PFSK-1 (cell line): Measurements from ENCODE around the gene GGNBP2.

Source experiments
- FOXP2 ChIP-seq: optimal IDR thresholded peaks from 2 replicates; pipeline ENCODE3; 2011; ENCODE audit warnings: borderline replicate concordance, control low read depth, inconsistent platforms; ENCODE audit not compliant: insufficient read depth; ENCODE audit errors: extremely low read length, extremely low read depth
- POLR2AphosphoS5 ChIP-seq: IDR thresholded peaks from 2 replicates; pipeline ENCODE4 v1.6.1; 2012; ENCODE audit warnings: low read depth, mild to moderate bottlenecking, control low read depth, low read length, moderate library complexity
- REST ChIP-seq, 2 experiments: IDR thresholded peaks; 2 replicates each; pipeline versions ENCODE4 v1.6.1 to v1.8.0; 2011 to 2012; ENCODE audit warnings: low read depth in 2 of 2, low read length in 2 of 2, control low read depth in 1 of 2, inconsistent platforms in 1 of 2, mild to moderate bottlenecking in 1 of 2, moderate library complexity in 1 of 2; ENCODE audit not compliant: insufficient read depth in 1 of 2
- SIN3A ChIP-seq: IDR thresholded peaks from 2 replicates; pipeline ENCODE4 v1.6.1; 2012; ENCODE audit warnings: mild to moderate bottlenecking, low read length, moderate library complexity, borderline replicate concordance; ENCODE audit not compliant: insufficient read depth
- TAF1 ChIP-seq: IDR thresholded peaks from 2 replicates; pipeline ENCODE4 v1.6.1; 2012; ENCODE audit warnings: low read length, control low read depth, borderline replicate concordance; ENCODE audit not compliant: insufficient read depth

The GGNBP2 gene

GRCh38 chr17:36609498-36609862, 64.8 kb downstream of the GGNBP2 start:
- no peak for TF ChIP-seq FOXP2
- TF ChIP-seq REST (IDR thresholded peaks at IDR 0.05; ENCODE audit: insufficient read depth in 1 of 2, low read depth in 2 of 2, low read length in 2 of 2), result no peak
- no peak for TF ChIP-seq TAF1
- no peak for TF ChIP-seq SIN3A
- no peak for TF ChIP-seq POLR2AphosphoS5

GRCh38 chr17:36610474-36610873, 65.8 kb downstream of the GGNBP2 start:
- TF ChIP-seq REST (IDR thresholded peaks at IDR 0.05; ENCODE audit: insufficient read depth in 1 of 2, low read depth in 2 of 2, low read length in 2 of 2), result no peak
- no peak for TF ChIP-seq TAF1

GRCh38 chr17:36611345-36612072, 66.8 kb downstream of the GGNBP2 start:
- TF ChIP-seq FOXP2 (no peak), REST (IDR thresholded peaks at IDR 0.05; ENCODE audit: insufficient read depth in 1 of 2, low read depth in 2 of 2, low read length in 2 of 2) (no peak), TAF1 (no peak), POLR2AphosphoS5 (no peak), SIN3A (no peak)

- TF ChIP-seq POLR2AphosphoS5 (no peak), SIN3A (no peak), FOXP2 (no peak), TAF1 (no peak), REST (IDR thresholded peaks at IDR 0.05; ENCODE audit: insufficient read depth in 1 of 2, low read depth in 2 of 2, low read length in 2 of 2) (no peak)
These were observed 67.6 kb downstream of the GGNBP2 start for GRCh38 chr17:36612323-36612722.

- TF ChIP-seq TAF1, result no peak
- no peak for TF ChIP-seq POLR2AphosphoS5
- no peak for TF ChIP-seq REST (IDR thresholded peaks at IDR 0.05; ENCODE audit: insufficient read depth in 1 of 2, low read depth in 2 of 2, low read length in 2 of 2)
- TF ChIP-seq SIN3A, result no peak
These were observed 68.4 kb downstream of the GGNBP2 start for GRCh38 chr17:36613155-36613554.
